Sigmoid colon (tissue), 7 donors: ENCODE measurements around the gene AFDN. TPM values are rescaled to one million over a fixed set of nuclear protein-coding genes. Genes with fewer than 3 reads are reported as not detected.

Experiments
- DNase-seq: peaks from one replicate; pipeline ENCODE4 v3.0.0-alpha.2; 2019
- H3K27ac ChIP-seq, 4 donors: fragments of 200-600 bp; sonication (generic); one replicate each; pipeline ENCODE4 v1.5.1; 2016 to 2019; ENCODE audit warnings: mild to moderate bottlenecking in 1 of 4
- H3K27me3 ChIP-seq, 3 donors: fragments of 200-600 bp; sonication (generic); one replicate each; pipeline ENCODE4 v1.5.1; 2019; ENCODE audit warnings: mild to moderate bottlenecking in 1 of 3
- H3K36me3 ChIP-seq, 4 donors: fragments of 200-600 bp; sonication (generic); one replicate each; pipeline ENCODE4 v1.5.1; 2016 to 2019
- H3K4me1 ChIP-seq, 4 donors: fragments of 200-600 bp; sonication (generic); one replicate each; pipeline ENCODE4 v1.5.1; 2017 to 2019
- H3K4me3 ChIP-seq, 4 donors: fragments of 200-600 bp; sonication (generic); one replicate each; pipeline ENCODE4 v1.5.1; 2017 to 2019; ENCODE audit warnings: mild to moderate bottlenecking in 2 of 4, moderate library complexity in 1 of 4
- H3K9me3 ChIP-seq, 4 donors: fragments of 200-600 bp in 3 of 4; sonication (generic) in 3 of 4; one replicate each; pipeline versions ENCODE4 v1.5.1 to v1.6.1; 2013 to 2019
- CTCF ChIP-seq, 4 experiments: fragments of 450-650 bp in 3 of 4; fragments of 200-600 bp in 1 of 4; IDR thresholded peaks; one replicate each; pipeline ENCODE4 v1.5.1; 2016 to 2019; ENCODE audit warnings: antibody characterized with exemption in 4 of 4, mild to moderate bottlenecking in 3 of 4, moderate library complexity in 2 of 4
- EP300 ChIP-seq, 4 donors: sonication (generic); formaldehyde crosslinking; IDR thresholded peaks; one replicate each; pipeline ENCODE4 v1.6.1; 2017; ENCODE audit warnings: antibody characterized with exemption in 4 of 4
- POLR2A ChIP-seq, 2 donors: fragments of 450-650 bp; IDR thresholded peaks; one replicate each; pipeline ENCODE4 v1.6.1; 2016; ENCODE audit warnings: antibody characterized with exemption in 2 of 2, mild to moderate bottlenecking in 2 of 2, moderate library complexity in 2 of 2
- POLR2AphosphoS5 ChIP-seq, 4 donors: sonication (generic); formaldehyde crosslinking; IDR thresholded peaks; one replicate each; pipeline ENCODE4 v1.6.1; 2017; ENCODE audit warnings: antibody characterized with exemption in 4 of 4
- WGBS, 2 donors: extraction: QIAGEN DNeasy Blood & Tissue Kit; methylation state at CpG; one replicate each; pipeline ENCODE4 v1.1.7; 2013; 5-methylcytosine and 5-hydroxymethylcytosine counted together
- intact Hi-C: fragments of 100-400 bp; cut with DNase I; formaldehyde crosslinking; loops from one replicate; pipeline ENCODE4 v1.15.1; 2023
- polyA plus RNA-seq, 3 donors: library from polyadenylated mRNA; stranded (reverse); fragments of 200-250 nt; gene quantifications; one replicate each; pipeline ENCODE4 v1.2.3, GENCODE V29; 2013
- total RNA-seq, 4 donors: library from RNA; depleted of rRNA; stranded (reverse); fragments of >200 nt; gene quantifications; one replicate each; pipeline ENCODE4 v1.1.0, GENCODE V29; 2016
- donor health status: healthy with polysubstance abuse.
- donor health status: Bipolar disorder and iron deficiency.
- donor health status: healthy.

AFDN gene
- total and polyA plus RNA-seq, 7 donors = 43.2 to 104 (median 83.6) TPM

- no peaks in the 10 kb centered on the region for H3K36me3 ChIP-seq
- H3K27me3 ChIP-seq = no peaks in the 10 kb centered on the region
- H3K9me3 ChIP-seq = no peaks in the 10 kb centered on the region
- no peak for DNase-seq
- H3K4me3 ChIP-seq = no peak overlapping the region
- intact Hi-C loops = no loop called here
- H3K27ac ChIP-seq = no peak overlapping the region
- H3K4me1 ChIP-seq = no peaks in the 10 kb centered on the region
- 96 to 97% methylated on average over 27 of the region's 27 CpGs for WGBS, 2 donors
- no peak for TF ChIP-seq POLR2A (IDR thresholded peaks at IDR 0.05)
- no peak for TF ChIP-seq CTCF (IDR thresholded peaks at IDR 0.05)
- no peak for TF ChIP-seq POLR2AphosphoS5 (IDR thresholded peaks at IDR 0.05)
Measured at GRCh38 chr6:167976708-167977107, 150.0 kb downstream of the AFDN start.

GRCh38 chr6:167977717-167978467, 151.2 kb downstream of the AFDN start:
- Histone ChIP-seq H3K36me3 (no peaks in the 10 kb centered on the region), H3K4me3 (no peak overlapping the region), H3K4me1 (no peaks in the 10 kb centered on the region), H3K9me3 (no peaks in the 10 kb centered on the region), H3K27ac (no peak overlapping the region), H3K27me3 (no peaks in the 10 kb centered on the region)
- TF ChIP-seq EP300 (IDR thresholded peaks at IDR 0.05) = no peak
- TF ChIP-seq POLR2A (IDR thresholded peaks at IDR 0.05) = no peak
- TF ChIP-seq CTCF (IDR thresholded peaks at IDR 0.05) = no peak
- no peak for TF ChIP-seq POLR2AphosphoS5 (IDR thresholded peaks at IDR 0.05)
- no peak for DNase-seq
- intact Hi-C loops = no loop called here
- 93 to 94% methylated on average over 43 of the region's 43 CpGs for WGBS, 2 donors

GRCh38 chr6:167978607-167979006, 151.9 kb downstream of the AFDN start:
- H3K9me3 ChIP-seq = no peaks in the 10 kb centered on the region
- no peaks in the 10 kb centered on the region for H3K36me3 ChIP-seq
- no peak for DNase-seq
- no peak overlapping the region for H3K27ac ChIP-seq
- intact Hi-C loops = no loop called here
- 84 to 90% methylated on average over 7 of the region's 7 CpGs for WGBS, 2 donors
- no peaks in the 10 kb centered on the region for H3K4me1 ChIP-seq
- no peaks in the 10 kb centered on the region for H3K27me3 ChIP-seq
- TF ChIP-seq EP300 (IDR thresholded peaks at IDR 0.05) (no peak), POLR2AphosphoS5 (IDR thresholded peaks at IDR 0.05) (no peak), POLR2A (IDR thresholded peaks at IDR 0.05) (no peak), CTCF (IDR thresholded peaks at IDR 0.05) (no peak)
- H3K4me3 ChIP-seq = no peak overlapping the region

- Histone ChIP-seq H3K4me1 (no peaks in the 10 kb centered on the region), H3K9me3 (no peaks in the 10 kb centered on the region), H3K27me3 (no peaks in the 10 kb centered on the region), H3K36me3 (no peaks in the 10 kb centered on the region), H3K27ac (no peak overlapping the region), H3K4me3 (no peak overlapping the region)
- no peak for TF ChIP-seq CTCF (IDR thresholded peaks at IDR 0.05)
- TF ChIP-seq POLR2AphosphoS5 (IDR thresholded peaks at IDR 0.05) = no peak
- no peak for TF ChIP-seq POLR2A (IDR thresholded peaks at IDR 0.05)
- no peak for TF ChIP-seq EP300 (IDR thresholded peaks at IDR 0.05)
- intact Hi-C loops = no loop called here
- DNase-seq = no peak
- 91 to 94% methylated on average over 12 of the region's 12 CpGs for WGBS, 2 donors
Measured at GRCh38 chr6:167979436-167980139, 152.9 kb downstream of the AFDN start.
